Measurements from ENCODE around the gene GPR37L1.

The GPR37L1 gene

GRCh38 chr1:202146279-202146678 lies 23.6 kb downstream of the GPR37L1 start:
- no peak for DNase-seq (ENCODE audit: low spot score)
- in situ Hi-C loops (cut with MboI; ENCODE audit: low pct_unique_long_range_greater_than_20kb, low sequenced_read_pairs, unreplicated experiment), result no loop called here
- no peak for TF ChIP-seq CTCF (IDR thresholded peaks at IDR 0.05; ENCODE audit: extremely low read depth, insufficient read depth, missing control alignments)

GRCh38 chr1:202146993-202147392 lies 24.3 kb downstream of the GPR37L1 start:
- DNase-seq (ENCODE audit: low spot score), result no peak
- TF ChIP-seq CTCF (IDR thresholded peaks at IDR 0.05; ENCODE audit: extremely low read depth, insufficient read depth, missing control alignments), result no peak
- in situ Hi-C loops (cut with MboI; ENCODE audit: low pct_unique_long_range_greater_than_20kb, low sequenced_read_pairs, unreplicated experiment), result no loop called here

GRCh38 chr1:202148391-202148790 lies 25.7 kb downstream of the GPR37L1 start:
- DNase-seq (ENCODE audit: low spot score), result no peak
- TF ChIP-seq CTCF (IDR thresholded peaks at IDR 0.05; ENCODE audit: extremely low read depth, insufficient read depth, missing control alignments), result no peak
- in situ Hi-C loops (cut with MboI; ENCODE audit: low pct_unique_long_range_greater_than_20kb, low sequenced_read_pairs, unreplicated experiment), result no loop called here

- no peak for TF ChIP-seq CTCF (IDR thresholded peaks at IDR 0.05; ENCODE audit: extremely low read depth, insufficient read depth, missing control alignments)
- in situ Hi-C loops (cut with MboI; ENCODE audit: low pct_unique_long_range_greater_than_20kb, low sequenced_read_pairs, unreplicated experiment), result no loop called here
- DNase-seq (ENCODE audit: low spot score), result no peak
Observed at GRCh38 chr1:202149566-202149965, 26.8 kb downstream of the GPR37L1 start.

- no peak for TF ChIP-seq CTCF (IDR thresholded peaks at IDR 0.05; ENCODE audit: extremely low read depth, insufficient read depth, missing control alignments)
- no peak for DNase-seq (ENCODE audit: low spot score)
- in situ Hi-C loops (cut with MboI; ENCODE audit: low pct_unique_long_range_greater_than_20kb, low sequenced_read_pairs, unreplicated experiment), result no loop called here
Observed at GRCh38 chr1:202150187-202150586, 27.5 kb downstream of the GPR37L1 start.

- DNase-seq (ENCODE audit: low spot score), result no peak
- TF ChIP-seq CTCF (IDR thresholded peaks at IDR 0.05; ENCODE audit: extremely low read depth, insufficient read depth, missing control alignments), result no peak
- in situ Hi-C loops (cut with MboI; ENCODE audit: low pct_unique_long_range_greater_than_20kb, low sequenced_read_pairs, unreplicated experiment), result no loop called here
Observed at GRCh38 chr1:202150602-202151001, 27.9 kb downstream of the GPR37L1 start.

- TF ChIP-seq CTCF (IDR thresholded peaks at IDR 0.05; ENCODE audit: extremely low read depth, insufficient read depth, missing control alignments), result no peak
- in situ Hi-C loops (cut with MboI; ENCODE audit: low pct_unique_long_range_greater_than_20kb, low sequenced_read_pairs, unreplicated experiment), result no loop called here
- DNase-seq (ENCODE audit: low spot score), result no peak
Observed at GRCh38 chr1:202151045-202151444, 28.3 kb downstream of the GPR37L1 start.
